CD1c-positive myeloid dendritic cell (primary cell): ENCODE data around the gene SUGP2.

Experiments used
- DNase-seq: peaks from one replicate; pipeline ENCODE4 v3.0.0-alpha.2; 2016; ENCODE audit errors: extremely low spot score

The SUGP2 gene

DNA sequence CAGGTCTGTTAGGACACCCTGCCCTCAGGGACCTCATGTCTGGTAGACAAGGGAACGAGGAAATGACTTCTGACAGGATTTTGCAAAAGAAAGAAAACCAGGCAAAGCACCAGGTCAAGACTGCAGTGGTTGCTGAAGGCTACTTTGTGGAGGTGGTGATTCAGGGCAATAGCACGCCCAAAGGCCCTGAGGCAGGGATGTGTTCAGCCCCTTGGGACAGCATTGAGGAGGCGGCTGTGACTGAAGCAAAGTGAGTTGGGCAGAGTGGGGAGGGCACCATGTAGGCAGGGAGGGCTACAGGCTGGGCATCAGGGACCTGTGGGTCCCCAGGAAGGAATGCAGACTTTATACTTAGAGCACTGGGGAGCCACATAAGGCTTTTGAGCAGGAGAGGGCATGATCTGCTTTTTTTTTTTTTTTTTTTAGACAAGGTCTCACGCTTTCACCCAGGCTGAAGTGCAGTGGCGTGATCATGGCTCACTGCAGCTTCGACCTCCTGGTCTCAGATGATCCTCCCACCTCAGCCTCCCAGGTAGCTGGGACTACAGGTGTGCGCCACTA, 81.5 kb downstream of the SUGP2 start:
- no peak for DNase-seq

DNA sequence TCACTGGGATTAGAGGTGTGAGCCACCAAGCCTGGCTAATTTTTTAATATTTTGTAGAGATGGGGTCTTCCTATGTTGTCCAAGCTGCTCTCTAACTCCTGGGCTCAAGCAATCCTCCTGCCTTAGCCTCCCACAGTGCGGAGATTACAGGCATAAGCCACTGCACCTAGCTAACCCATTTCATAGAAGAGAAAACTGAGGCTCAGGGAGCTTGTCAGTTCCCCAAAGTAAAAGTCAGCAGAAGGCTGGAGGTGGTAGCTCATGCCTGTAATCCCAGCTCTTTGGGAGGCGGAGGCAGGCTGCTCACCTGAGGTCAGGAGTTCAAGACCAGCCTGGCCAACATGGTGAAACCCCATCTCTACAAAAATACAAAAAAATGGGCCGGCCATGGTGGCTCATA, 83.5 kb downstream of the SUGP2 start:
- no peak for DNase-seq

GRCh38 chr19:18948976-18949356, 84.4 kb downstream of the SUGP2 start:
- no peak for DNase-seq

DNA sequence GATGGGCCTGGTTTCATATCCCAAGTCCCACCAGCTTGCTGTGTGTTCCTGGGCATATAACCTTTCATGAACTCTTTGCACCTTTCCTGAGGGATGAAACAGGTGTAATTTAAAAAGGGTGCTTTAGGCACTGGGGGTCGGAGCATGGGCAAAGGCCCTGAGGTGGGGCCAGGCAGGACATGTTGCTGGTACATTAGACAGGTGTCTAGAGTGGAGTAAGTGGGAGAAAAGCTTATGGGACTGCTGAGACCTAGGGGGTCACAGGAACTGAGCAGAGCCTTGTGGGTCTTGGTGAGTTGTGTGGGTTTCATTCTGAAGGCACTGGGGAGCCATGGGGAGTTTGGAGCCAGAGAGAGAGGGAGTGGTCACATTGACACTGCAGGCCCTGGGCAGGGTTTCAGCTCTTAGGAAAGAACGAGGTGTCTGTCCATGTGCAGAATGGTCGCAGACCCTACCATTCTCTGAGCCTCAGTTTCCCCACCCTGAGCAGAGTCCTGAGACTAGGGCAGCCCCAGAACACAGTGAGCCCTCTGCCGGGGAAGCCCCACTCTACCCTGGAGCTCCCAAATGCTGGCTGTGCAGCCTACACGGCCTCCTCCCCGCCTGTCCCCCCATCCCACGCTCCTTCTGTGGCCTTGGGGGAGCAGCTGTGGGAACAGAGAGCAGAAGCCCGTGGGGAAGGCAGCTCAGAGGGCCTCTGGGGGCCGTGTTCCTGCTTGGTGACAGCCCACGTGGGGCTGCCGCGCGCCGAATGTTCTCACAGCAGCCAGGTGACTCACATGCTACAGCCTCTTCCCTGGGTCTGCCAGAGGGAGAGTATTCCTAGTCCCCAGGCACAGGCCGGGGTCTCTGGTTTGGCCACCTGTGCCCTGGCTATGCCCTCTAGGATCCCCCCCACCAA, 85.0 kb downstream of the SUGP2 start:
- DNase-seq, result no peak

GRCh38 chr19:18946918-18947317, 86.4 kb downstream of the SUGP2 start:
- no peak for DNase-seq

- DNase-seq, result no peak
These were observed 87.0 kb downstream of the SUGP2 start for GRCh38 chr19:18946335-18946734.

DNA sequence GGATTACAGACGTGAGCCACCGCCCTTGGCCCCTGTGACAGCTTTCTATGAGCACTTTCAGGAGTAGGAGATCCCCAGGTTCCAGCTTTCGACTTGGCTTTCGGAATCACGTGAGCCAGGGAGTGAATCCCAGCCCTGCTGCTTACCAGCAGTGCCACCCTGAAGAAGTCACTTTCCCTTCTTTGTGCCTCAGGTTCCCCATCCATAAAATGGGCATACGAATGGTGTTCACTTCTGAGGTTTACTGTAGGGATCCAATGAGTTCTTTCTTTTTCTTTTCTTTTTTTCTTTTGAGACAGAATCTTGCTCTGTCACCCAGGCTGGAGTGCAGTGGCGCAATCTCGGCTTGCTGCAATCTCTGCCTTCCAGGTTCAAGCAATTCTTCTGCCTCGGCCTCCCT, 88.0 kb downstream of the SUGP2 start:
- DNase-seq, result no peak

DNA sequence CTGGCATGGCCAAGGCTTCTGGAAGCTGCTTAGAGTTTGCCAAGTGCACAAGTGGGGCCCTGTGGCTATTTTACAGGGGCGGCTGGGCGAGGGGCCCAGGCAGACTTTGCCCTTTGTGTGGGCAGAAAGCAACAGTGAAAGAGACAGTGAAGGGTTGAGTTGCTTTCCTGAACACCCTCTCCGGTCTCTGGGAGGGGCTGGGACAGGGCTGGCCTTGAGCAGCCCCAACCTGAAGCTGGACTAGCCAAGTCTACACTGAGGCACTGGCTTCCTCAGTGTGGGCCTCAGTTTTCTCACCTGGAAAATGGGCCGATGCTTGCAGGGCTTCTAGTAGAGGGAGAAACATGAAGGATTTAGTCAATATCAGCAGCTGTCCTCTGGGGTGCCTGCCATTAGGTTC, 89.9 kb downstream of the SUGP2 start:
- no peak for DNase-seq

GRCh38 chr19:18942692-18943091, 90.6 kb downstream of the SUGP2 start:
- DNase-seq, result no peak

GRCh38 chr19:18941628-18942354, 91.5 kb downstream of the SUGP2 start:
- no peak for DNase-seq
